HEK293T (cell line): ENCODE results near the gene HOXD13.

Source experiments
- ARNT ChIP-seq: fragments of 450-650 bp; IDR thresholded peaks from 2 replicates; pipeline ENCODE4 v1.6.1; 2017; ENCODE audit warnings: mild to moderate bottlenecking
- BHLHE40 ChIP-seq: fragments of 450-650 bp; IDR thresholded peaks from 2 replicates; pipeline ENCODE4 v1.6.1; 2016; ENCODE audit warnings: mild to moderate bottlenecking, moderate library complexity, borderline replicate concordance
- CTBP1 ChIP-seq: fragments of 450-650 bp; IDR thresholded peaks from 2 replicates; pipeline ENCODE4 v1.6.1; 2016; ENCODE audit warnings: borderline replicate concordance
- ELF4 ChIP-seq: fragments of 450-650 bp; IDR thresholded peaks from 2 replicates; pipeline ENCODE4 v1.6.1; 2017; ENCODE audit warnings: antibody characterized with exemption
- FOXA1 ChIP-seq: fragments of 450-650 bp; IDR thresholded peaks from 2 replicates; pipeline ENCODE4 v1.6.1; 2016; ENCODE audit warnings: mild to moderate bottlenecking
- FOXK2 ChIP-seq: fragments of 450-650 bp; IDR thresholded peaks from 2 replicates; pipeline ENCODE4 v1.6.1; 2016; ENCODE audit warnings: mild to moderate bottlenecking
- FOXM1 ChIP-seq: fragments of 450-650 bp; IDR thresholded peaks from 2 replicates; pipeline ENCODE4 v1.6.1; 2017; ENCODE audit warnings: mild to moderate bottlenecking, borderline replicate concordance
- L3MBTL2 ChIP-seq: fragments of 450-650 bp; conservative IDR thresholded peaks from 2 replicates; pipeline ENCODE4 v1.6.1; 2016; ENCODE audit warnings: mild to moderate bottlenecking
- NFRKB ChIP-seq: fragments of 450-650 bp; IDR thresholded peaks from 2 replicates; pipeline ENCODE4 v1.6.1; 2016; ENCODE audit warnings: mild to moderate bottlenecking, moderate library complexity
- PKNOX1 ChIP-seq: fragments of 450-650 bp; IDR thresholded peaks from 2 replicates; pipeline ENCODE4 v1.6.1; 2016
- SP1 ChIP-seq: fragments of 450-650 bp; IDR thresholded peaks from 2 replicates; pipeline ENCODE4 v1.6.1; 2017
- SUZ12 ChIP-seq: fragments of 450-650 bp; IDR thresholded peaks from 2 replicates; pipeline ENCODE4 v1.6.1; 2016; ENCODE audit warnings: mild to moderate bottlenecking
- TARDBP ChIP-seq: fragments of 450-650 bp; IDR thresholded peaks from 2 replicates; pipeline ENCODE4 v1.6.1; 2016
- ZNF384 ChIP-seq: fragments of 450-650 bp; IDR thresholded peaks from 2 replicates; pipeline ENCODE4 v1.6.1; 2016

GRCh38 chr2:176121190-176122051 is 28.9 kb downstream of the HOXD13 start:
- TF ChIP-seq ARNT, result no peak
- no peak for TF ChIP-seq TARDBP
- TF ChIP-seq ZNF384, result no peak
- TF ChIP-seq FOXA1, result no peak
- no peak for TF ChIP-seq SP1
- no peak for TF ChIP-seq ELF4
- TF ChIP-seq PKNOX1, result no peak
- TF ChIP-seq L3MBTL2, result no peak
- no peak for TF ChIP-seq FOXK2
- no peak for TF ChIP-seq FOXM1
- no peak for TF ChIP-seq NFRKB
- TF ChIP-seq SUZ12, result no peak
- TF ChIP-seq BHLHE40, result no peak
- TF ChIP-seq CTBP1, result no peak
